Adipocyte (in vitro differentiated cells): Measurements from ENCODE around the gene CRIP2.

Source experiments
- DNase-seq: peaks from one replicate; pipeline ENCODE4 v3.0.0-alpha.2; 2015; ENCODE audit warnings: low read depth
- H3K27me3 ChIP-seq: replicated peaks from 2 replicates; pipeline ENCODE4 v1.7.0; 2013; ENCODE audit warnings: mild to moderate bottlenecking, low read length, moderate library complexity; ENCODE audit not compliant: control insufficient read depth, insufficient read depth
- H3K36me3 ChIP-seq: 2 replicates; pipeline ENCODE4 v1.7.0; 2013; ENCODE audit warnings: low read length, mild to moderate bottlenecking, moderate library complexity; ENCODE audit not compliant: control insufficient read depth, insufficient read depth, severe bottlenecking
- H3K4me1 ChIP-seq: 2 replicates; pipeline ENCODE4 v1.7.0; 2013; ENCODE audit warnings: mild to moderate bottlenecking, low read length, moderate library complexity; ENCODE audit not compliant: control insufficient read depth, insufficient read depth
- H3K4me3 ChIP-seq: 2 replicates; pipeline ENCODE4 v1.7.0; 2013; ENCODE audit warnings: mild to moderate bottlenecking, low read length, moderate library complexity
- H3K9ac ChIP-seq: 2 replicates; pipeline ENCODE4 v1.7.0; 2013; ENCODE audit warnings: mild to moderate bottlenecking, low read length, moderate library complexity
- H3K9me3 ChIP-seq: 2 replicates; pipeline ENCODE4 v1.7.0; 2013; ENCODE audit warnings: mild to moderate bottlenecking, low read length, moderate library complexity; ENCODE audit not compliant: control insufficient read depth

The CRIP2 gene

GRCh38 chr14:105473677-105474482, 741 bp upstream of the CRIP2 start:
- H3K27me3 ChIP-seq, result no peaks in the 10 kb centered on the region
- peaks cover 2% of the 10 kb centered on the region for H3K36me3 ChIP-seq
- H3K9me3 ChIP-seq, result no peaks in the 10 kb centered on the region
- peaks cover 16% of the 10 kb centered on the region for H3K4me1 ChIP-seq
- DNase-seq, result peak; percentile 89
- H3K9ac ChIP-seq, result no peak overlapping the region
- peak overlapping the region; percentile 68 for H3K4me3 ChIP-seq

DNA sequence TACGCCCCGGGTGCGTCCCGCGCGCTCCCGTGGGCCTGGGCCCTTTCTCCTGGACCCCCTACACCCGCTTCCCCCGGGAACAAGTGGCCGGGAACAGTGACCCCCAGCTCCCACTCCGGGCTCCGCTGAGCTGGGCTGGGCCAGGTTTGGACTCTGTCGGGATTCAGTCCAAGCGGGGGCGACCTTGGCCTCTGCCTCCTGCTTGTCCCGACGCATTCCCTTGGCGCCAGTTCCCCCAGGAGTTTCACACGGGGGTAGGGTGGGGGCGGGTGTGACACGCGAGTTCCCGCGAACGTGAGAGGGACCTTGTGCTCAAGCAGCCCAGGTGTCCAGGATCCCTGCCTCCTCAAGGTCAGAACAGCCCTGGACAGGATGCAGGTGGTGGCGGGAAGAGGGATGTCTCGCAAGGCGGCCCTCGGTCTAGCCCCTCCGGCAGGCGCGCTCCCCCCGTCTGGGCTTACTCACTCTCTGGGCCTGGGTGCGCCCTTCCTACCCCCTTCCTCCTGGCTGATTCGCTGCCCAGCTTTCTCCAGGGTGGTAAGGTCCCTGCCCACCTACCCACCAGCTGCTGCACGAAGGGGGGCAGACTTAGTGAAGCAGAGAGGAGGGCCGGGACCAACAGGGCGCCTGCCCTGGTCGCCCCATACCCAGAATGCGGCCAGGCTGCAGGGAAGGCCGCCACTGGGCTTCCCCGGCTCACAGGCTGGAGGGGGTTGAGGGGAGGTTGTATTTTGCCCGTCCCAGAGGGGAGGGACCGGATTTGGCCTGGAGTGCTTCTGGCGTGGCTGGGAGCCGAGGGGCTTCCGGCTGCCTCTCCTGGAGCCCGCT, 862 bp downstream of the CRIP2 start:
- Histone ChIP-seq H3K9me3 (no peaks in the 10 kb centered on the region), H3K27me3 (no peaks in the 10 kb centered on the region), H3K9ac (peak overlapping the region; percentile 66), H3K4me1 (peaks cover 16% of the 10 kb centered on the region), H3K4me3 (peak overlapping the region; percentile 70), H3K36me3 (no peaks in the 10 kb centered on the region)
- no peak for DNase-seq

DNA sequence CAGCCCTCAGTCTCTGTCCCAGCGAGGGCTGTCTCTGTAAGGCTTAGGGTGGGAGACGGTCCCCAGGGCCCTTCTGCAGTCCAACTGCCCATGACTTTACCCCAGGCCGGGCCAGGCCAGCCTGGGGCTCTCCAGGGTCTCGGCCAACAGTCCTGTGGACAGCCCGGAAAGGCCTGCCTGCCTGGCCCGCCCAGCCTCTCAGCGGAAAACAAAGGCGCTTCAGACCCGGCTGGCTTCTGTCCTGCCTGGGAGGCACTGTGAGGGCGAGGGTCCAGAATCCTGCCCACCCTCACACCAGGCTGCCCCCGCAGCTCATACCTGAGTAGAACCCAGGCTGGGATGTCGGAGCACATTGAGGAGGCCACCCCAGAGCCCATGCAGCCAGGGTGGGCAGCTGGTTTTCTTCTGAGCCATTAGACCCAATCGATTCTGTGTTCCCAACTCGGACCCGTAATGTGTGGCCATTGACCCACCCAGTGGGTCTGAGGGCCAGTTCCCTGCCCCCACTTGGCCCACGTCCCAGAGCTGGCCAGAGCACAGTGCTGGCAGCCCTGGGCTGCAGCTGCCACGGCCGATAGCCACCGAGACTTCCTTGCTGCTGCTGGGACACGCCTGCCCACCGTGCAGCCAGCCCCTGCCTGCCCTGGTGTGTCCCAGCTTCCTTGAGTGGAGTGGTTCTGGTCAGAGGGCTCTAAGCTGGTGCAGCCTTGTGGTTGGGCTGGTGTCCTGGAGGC, 1.6 kb downstream of the CRIP2 start:
- peak overlapping the region; percentile 66 for H3K9ac ChIP-seq
- H3K27me3 ChIP-seq, result no peaks in the 10 kb centered on the region
- no peaks in the 10 kb centered on the region for H3K9me3 ChIP-seq
- H3K4me3 ChIP-seq, result peak overlapping the region; percentile 32
- H3K4me1 ChIP-seq, result peaks cover 20% of the 10 kb centered on the region
- no peaks in the 10 kb centered on the region for H3K36me3 ChIP-seq
- no peak for DNase-seq

DNA sequence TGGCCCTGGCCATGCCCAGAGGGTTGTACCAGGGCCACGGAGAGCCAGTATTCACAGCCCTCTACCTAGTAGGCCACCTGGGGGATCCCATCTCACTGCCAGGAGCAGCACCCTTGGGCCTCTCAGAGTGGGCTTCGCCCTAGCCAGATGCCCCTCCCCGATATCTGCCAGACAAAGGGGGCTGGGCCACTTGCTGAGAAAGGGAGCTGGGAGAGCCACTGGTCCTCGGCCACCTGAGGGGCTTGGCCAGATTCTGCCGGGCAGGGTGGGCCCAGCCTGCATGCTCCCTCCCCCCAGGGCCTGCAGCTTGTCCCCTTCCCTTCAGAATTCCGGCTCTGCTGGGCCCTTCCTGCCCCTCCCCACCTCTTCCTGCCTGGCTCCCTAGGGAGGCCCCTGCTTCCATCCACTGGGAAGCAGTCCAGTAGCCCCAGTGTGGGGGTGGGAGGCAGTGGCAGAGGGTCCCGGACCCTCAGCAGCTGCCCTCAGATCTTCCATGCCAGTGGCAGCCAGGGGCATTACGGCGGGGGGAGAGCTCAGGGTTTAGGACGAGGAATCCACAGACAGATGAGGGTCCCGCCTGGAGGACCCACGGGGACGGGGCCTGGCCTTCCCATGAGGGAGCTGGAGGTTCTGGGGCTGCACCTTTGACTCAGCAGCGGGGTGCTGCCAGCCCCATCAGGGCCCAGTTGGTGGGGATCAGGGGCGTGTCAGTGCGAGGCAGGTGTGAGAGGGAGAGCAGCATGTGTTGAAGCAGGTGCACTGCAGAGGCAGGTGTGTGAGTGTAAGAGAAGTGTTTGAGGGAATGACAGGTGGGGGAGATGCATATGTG, 2.4 kb downstream of the CRIP2 start:
- Histone ChIP-seq H3K9me3 (no peaks in the 10 kb centered on the region), H3K9ac (no peak overlapping the region), H3K4me3 (no peak overlapping the region), H3K36me3 (no peaks in the 10 kb centered on the region), H3K27me3 (no peaks in the 10 kb centered on the region), H3K4me1 (peaks cover 26% of the 10 kb centered on the region)
- no peak for DNase-seq

DNA sequence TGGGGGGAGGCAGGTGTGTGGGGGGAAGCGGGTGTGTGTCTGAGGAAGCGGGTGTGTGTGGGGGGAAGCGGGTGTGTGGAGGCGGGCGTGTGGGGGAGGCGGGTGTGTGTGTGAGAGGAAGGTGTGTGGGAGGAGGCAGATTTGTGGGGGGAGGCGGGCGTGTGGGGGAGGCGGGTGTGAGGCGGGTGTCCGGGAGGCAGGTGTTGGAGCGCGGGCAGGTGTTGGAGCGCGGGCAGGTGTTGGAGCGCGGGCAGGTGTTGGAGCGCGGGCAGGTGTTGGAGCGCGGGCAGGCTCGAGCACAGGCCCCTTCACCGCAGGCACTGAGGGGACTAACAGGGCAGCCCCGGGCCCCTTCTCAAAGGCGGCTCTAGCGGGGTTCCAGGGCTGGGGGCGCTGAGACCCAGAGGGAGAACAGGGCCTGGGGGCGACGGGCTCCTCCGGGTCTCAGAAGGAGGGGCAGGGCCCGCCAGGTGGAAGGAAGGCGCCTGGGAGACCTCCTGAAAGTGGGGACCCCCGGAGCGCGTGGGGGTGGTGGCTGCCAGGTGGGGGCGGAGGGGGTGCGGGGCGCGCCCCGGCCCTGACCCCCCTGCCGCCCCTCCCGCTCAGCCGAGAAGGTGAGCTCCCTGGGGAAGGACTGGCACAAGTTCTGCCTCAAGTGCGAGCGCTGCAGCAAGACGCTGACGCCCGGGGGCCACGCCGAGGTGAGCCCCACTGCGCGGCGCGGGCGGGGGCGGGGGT, 3.2 kb downstream of the CRIP2 start:
- Histone ChIP-seq H3K36me3 (no peaks in the 10 kb centered on the region), H3K4me3 (no peak overlapping the region), H3K9me3 (no peaks in the 10 kb centered on the region), H3K4me1 (peaks cover 30% of the 10 kb centered on the region), H3K9ac (no peak overlapping the region), H3K27me3 (no peaks in the 10 kb centered on the region)
- DNase-seq, result no peak

- Histone ChIP-seq H3K9me3 (no peaks in the 10 kb centered on the region), H3K4me1 (peaks cover 30% of the 10 kb centered on the region), H3K9ac (no peak overlapping the region), H3K27me3 (no peaks in the 10 kb centered on the region), H3K36me3 (no peaks in the 10 kb centered on the region), H3K4me3 (no peak overlapping the region)
- no peak for DNase-seq
These were observed 4.0 kb downstream of the CRIP2 start for GRCh38 chr14:105478398-105479251.

DNA sequence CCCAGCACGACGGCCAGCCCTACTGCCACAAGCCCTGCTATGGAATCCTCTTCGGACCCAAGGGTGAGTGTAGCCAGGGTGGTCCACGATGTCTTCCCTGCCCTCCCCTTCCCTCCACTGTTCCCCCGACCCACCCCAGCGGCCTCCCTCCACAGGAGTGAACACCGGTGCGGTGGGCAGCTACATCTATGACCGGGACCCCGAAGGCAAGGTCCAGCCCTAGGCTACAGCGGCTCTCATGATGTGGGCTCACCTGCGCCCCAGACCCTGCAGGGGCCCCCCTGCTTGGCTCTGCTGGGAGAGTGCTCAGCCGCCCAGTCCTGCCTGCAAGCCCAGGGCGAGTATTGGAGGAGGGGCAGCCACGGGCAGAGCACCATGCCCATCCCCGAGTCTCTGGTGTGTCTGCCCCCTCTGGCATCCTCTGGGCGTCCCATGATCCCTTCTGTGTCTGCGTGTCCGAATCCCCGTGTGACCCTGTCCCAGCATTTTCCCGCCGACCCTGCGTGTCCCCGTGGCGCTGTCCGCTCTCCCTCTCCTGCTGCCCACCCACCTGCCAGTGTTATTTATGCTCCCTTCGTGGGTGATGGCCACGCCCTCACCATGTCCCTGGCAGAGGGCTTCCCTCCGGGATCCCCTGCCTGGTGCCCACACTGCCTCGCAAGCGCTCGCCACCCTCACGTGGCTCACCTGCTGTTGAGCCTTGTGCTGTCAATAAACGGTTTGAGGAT, 5.0 kb downstream of the CRIP2 start:
- H3K36me3 ChIP-seq, result no peaks in the 10 kb centered on the region
- H3K27me3 ChIP-seq, result no peaks in the 10 kb centered on the region
- H3K4me1 ChIP-seq, result peaks cover 30% of the 10 kb centered on the region
- no peaks in the 10 kb centered on the region for H3K9me3 ChIP-seq
- H3K4me3 ChIP-seq, result no peak overlapping the region
- no peak for DNase-seq
- H3K9ac ChIP-seq, result no peak overlapping the region

DNA sequence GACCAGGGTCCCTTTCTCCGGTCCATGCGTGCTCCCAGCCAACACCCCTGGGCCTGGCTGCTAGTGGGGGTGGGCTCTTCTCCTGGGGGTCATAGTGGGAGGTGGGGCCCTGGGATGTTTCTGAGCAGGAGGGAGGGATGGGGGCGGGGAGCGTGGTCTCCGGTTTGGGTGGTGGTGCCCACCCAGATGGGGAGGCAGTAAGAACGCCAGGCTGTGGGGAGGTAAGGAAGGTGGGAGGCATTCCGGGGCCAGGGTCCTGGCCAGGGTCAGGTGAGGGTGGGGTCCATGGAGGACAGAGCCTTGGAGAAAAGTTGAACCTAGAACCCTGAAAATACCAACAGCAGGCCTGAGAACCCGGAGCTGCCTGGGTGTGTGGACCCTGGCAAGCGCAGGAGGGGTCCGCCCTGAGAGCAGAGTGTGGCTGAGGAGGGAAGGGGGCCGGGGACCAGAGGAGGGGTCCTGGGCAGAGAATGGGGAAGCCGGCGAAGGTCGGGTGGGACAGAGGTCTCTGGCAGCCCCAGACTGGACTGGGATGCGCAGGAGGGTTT, 5.7 kb downstream of the CRIP2 start:
- DNase-seq, result no peak
- Histone ChIP-seq H3K4me1 (peaks cover 30% of the 10 kb centered on the region), H3K4me3 (no peak overlapping the region), H3K36me3 (no peaks in the 10 kb centered on the region), H3K9ac (no peak overlapping the region), H3K9me3 (no peaks in the 10 kb centered on the region), H3K27me3 (no peaks in the 10 kb centered on the region)
